Smooth muscle cell (in vitro differentiated cells): ENCODE measurements around the gene CDHR3. TPM values are rescaled to one million over a fixed set of nuclear protein-coding genes. Genes with fewer than 3 reads are reported as not detected.

Experiments
- DNase-seq: peaks from one replicate; lab custom pipeline; 2025; ENCODE audit not compliant: unreplicated experiment; lab: John Stamatoyannopoulos, UW
- H2AFZ ChIP-seq: fragments of 200-600 bp; sonication (generic); 2 replicates; pipeline ENCODE4 v1.6.0; 2016; ENCODE audit warnings: antibody characterized with exemption, low read depth, mild to moderate bottlenecking
- H3F3A ChIP-seq: fragments of 200-600 bp; sonication (generic); 2 replicates; pipeline ENCODE4 v1.6.0; 2017; ENCODE audit warnings: antibody characterized with exemption, low read depth
- H3K27ac ChIP-seq: fragments of 200-600 bp; sonication (generic); 2 replicates; pipeline ENCODE4 v1.5.1; 2016; ENCODE audit warnings: low read depth, mild to moderate bottlenecking
- H3K27me3 ChIP-seq: fragments of 200-600 bp; sonication (generic); 2 replicates; pipeline ENCODE4 v1.6.1; 2016; ENCODE audit warnings: low read depth, mild to moderate bottlenecking
- H3K36me3 ChIP-seq: fragments of 200-600 bp; sonication (generic); 2 replicates; pipeline ENCODE4 v1.5.1; 2016; ENCODE audit warnings: low read depth
- H3K4me1 ChIP-seq: fragments of 200-600 bp; sonication (generic); 2 replicates; pipeline ENCODE4 v1.5.1; 2016; ENCODE audit warnings: low read depth
- H3K4me2 ChIP-seq: fragments of 200-600 bp; sonication (generic); 2 replicates; pipeline ENCODE4 v1.6.0; 2016; ENCODE audit warnings: mild to moderate bottlenecking
- H3K4me3 ChIP-seq: fragments of 200-600 bp; sonication (generic); 2 replicates; pipeline ENCODE4 v1.5.1; 2016; ENCODE audit warnings: mild to moderate bottlenecking
- H3K79me2 ChIP-seq: fragments of 200-600 bp; sonication (generic); 2 replicates; pipeline ENCODE4 v1.6.0; 2016; ENCODE audit warnings: low read depth, mild to moderate bottlenecking
- H3K9ac ChIP-seq: fragments of 200-600 bp; sonication (generic); 2 replicates; pipeline ENCODE4 v1.6.0; 2016; ENCODE audit warnings: low read depth
- H3K9me3 ChIP-seq: fragments of 200-600 bp; sonication (generic); replicated peaks from 2 replicates; pipeline ENCODE4 v1.5.1; 2016; ENCODE audit warnings: low read depth
- H4K20me1 ChIP-seq: fragments of 200-600 bp; sonication (generic); 2 replicates; pipeline ENCODE4 v1.6.0; 2016; ENCODE audit warnings: low read depth
- WGBS: methylation state at CpG from one replicate; pipeline ENCODE4 v1.1.7; 2016; ENCODE audit warnings: low lambda C conversion rate; 5-methylcytosine and 5-hydroxymethylcytosine counted together
- polyA plus RNA-seq: library from polyadenylated mRNA; unstranded; fragments of >200 nt; fragmentation: Nextera tagmentation; extraction: Ambion mirVana; gene quantifications from 2 replicates; pipeline ENCODE4 v1.2.1, GENCODE V29; 2016
- total RNA-seq: library from RNA; depleted of rRNA; stranded (reverse); fragments of >200 nt; gene quantifications from 2 replicates; pipeline ENCODE4 v1.2.3, GENCODE V29; 2014
- TF ChIP-seq, protein P1 (sequence below): fragments of 200-600 bp; sonication (generic); IDR thresholded peaks from 2 replicates; pipeline ENCODE4 v1.5.1; 2017; ENCODE audit warnings: borderline replicate concordance, mild to moderate bottlenecking, antibody characterized with exemption; ENCODE audit not compliant: insufficient read depth, poor library complexity, severe bottlenecking

Gene CDHR3
- total and polyA plus RNA-seq, 2 experiments from 2014 or later, result 0.31 to 1.7 TPM

DNA sequence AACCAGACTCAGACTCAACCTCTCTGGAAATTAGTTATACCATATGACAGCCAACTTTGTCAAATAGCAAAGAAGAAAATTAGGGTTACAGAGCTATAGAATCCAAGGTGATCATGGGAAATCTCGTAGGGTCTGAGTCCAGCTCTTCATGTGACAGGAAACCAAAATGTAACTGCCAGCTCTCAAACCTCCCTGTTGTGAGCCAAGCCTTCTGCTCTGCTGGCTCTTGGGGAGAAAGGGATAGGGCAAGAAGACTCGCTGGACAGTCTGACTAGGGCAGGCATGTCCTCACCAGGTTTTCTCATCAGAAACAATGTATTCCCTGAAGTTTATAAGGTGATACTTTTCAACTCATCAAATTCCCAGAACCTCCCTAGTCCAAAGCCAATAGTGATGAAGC lies 63.0 kb downstream of the CDHR3 start:
- TF ChIP-seq, protein P1, sequence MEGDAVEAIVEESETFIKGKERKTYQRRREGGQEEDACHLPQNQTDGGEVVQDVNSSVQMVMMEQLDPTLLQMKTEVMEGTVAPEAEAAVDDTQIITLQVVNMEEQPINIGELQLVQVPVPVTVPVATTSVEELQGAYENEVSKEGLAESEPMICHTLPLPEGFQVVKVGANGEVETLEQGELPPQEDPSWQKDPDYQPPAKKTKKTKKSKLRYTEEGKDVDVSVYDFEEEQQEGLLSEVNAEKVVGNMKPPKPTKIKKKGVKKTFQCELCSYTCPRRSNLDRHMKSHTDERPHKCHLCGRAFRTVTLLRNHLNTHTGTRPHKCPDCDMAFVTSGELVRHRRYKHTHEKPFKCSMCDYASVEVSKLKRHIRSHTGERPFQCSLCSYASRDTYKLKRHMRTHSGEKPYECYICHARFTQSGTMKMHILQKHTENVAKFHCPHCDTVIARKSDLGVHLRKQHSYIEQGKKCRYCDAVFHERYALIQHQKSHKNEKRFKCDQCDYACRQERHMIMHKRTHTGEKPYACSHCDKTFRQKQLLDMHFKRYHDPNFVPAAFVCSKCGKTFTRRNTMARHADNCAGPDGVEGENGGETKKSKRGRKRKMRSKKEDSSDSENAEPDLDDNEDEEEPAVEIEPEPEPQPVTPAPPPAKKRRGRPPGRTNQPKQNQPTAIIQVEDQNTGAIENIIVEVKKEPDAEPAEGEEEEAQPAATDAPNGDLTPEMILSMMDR, result no peak
- 95% methylated on average over 2 of the region's 2 CpGs for WGBS
- no peaks in the 10 kb centered on the region for H3K36me3 ChIP-seq
- no peak for DNase-seq
- no peaks in the 10 kb centered on the region for H3K27me3 ChIP-seq
- peaks cover 2% of the 10 kb centered on the region for H3K4me1 ChIP-seq
- H3K27ac ChIP-seq, result no peak overlapping the region
- no peak overlapping the region for H3K9ac ChIP-seq
- H3K9me3 ChIP-seq, result no peaks in the 10 kb centered on the region
- H4K20me1 ChIP-seq, result no peaks in the 10 kb centered on the region
- H3K79me2 ChIP-seq, result no peaks in the 10 kb centered on the region
- H2AFZ ChIP-seq, result no peak overlapping the region
- no peak overlapping the region for H3K4me3 ChIP-seq
- no peak overlapping the region for H3K4me2 ChIP-seq
- no peaks in the 10 kb centered on the region for H3F3A ChIP-seq

DNA sequence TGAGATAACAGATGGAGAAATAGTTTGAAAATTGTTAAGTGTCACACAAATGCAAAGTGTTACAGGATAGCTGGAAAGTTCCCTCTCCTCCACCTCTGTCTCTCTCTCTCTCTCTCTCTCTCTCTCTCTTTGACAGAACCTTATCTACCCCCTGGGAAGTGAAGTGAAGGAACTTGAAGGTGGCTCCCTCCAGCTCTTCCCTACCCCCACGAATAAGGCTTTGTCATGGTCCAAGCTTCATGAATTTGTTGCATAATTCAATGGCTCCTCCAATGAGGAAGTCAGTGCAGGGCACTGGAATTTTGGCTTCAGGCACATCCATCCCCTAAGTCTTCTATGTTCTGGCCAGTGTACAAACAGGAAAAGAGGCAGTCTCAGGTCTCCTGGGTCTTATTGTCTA lies 66.4 kb downstream of the CDHR3 start:
- Histone ChIP-seq H3F3A (no peaks in the 10 kb centered on the region), H3K9me3 (no peaks in the 10 kb centered on the region), H3K4me1 (no peaks in the 10 kb centered on the region), H3K9ac (no peak overlapping the region), H3K4me3 (no peak overlapping the region), H3K79me2 (no peaks in the 10 kb centered on the region), H3K4me2 (no peak overlapping the region), H2AFZ (no peak overlapping the region), H3K27me3 (no peaks in the 10 kb centered on the region), H3K36me3 (no peaks in the 10 kb centered on the region), H3K27ac (no peak overlapping the region), H4K20me1 (no peaks in the 10 kb centered on the region)
- TF ChIP-seq, protein P1, result no peak
- no peak for DNase-seq
- 54% methylated on average over 1 of the region's 1 CpG for WGBS

DNA sequence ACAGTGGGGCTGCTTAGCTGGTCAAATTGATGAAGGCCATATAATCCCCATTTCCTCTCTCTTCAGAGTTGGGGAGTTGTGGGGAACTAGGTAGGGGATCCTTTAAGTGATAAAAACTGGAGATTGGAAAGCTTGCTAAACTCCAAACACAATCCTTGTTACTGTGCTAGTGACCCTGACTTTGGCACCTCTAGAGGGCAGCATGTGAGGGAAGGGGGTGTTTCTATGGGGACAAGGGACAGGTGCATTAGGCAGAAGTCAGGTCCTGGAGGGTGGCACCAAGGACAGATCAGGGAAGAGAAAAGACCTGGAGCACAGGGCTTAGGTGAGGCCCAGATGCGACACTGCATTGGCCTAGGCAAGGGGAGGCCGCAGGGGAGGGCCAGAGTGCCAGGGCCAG lies 66.9 kb downstream of the CDHR3 start:
- H3K27me3 ChIP-seq, result no peaks in the 10 kb centered on the region
- TF ChIP-seq, protein P1, result no peak
- 100% methylated on average over 2 of the region's 2 CpGs for WGBS

DNA sequence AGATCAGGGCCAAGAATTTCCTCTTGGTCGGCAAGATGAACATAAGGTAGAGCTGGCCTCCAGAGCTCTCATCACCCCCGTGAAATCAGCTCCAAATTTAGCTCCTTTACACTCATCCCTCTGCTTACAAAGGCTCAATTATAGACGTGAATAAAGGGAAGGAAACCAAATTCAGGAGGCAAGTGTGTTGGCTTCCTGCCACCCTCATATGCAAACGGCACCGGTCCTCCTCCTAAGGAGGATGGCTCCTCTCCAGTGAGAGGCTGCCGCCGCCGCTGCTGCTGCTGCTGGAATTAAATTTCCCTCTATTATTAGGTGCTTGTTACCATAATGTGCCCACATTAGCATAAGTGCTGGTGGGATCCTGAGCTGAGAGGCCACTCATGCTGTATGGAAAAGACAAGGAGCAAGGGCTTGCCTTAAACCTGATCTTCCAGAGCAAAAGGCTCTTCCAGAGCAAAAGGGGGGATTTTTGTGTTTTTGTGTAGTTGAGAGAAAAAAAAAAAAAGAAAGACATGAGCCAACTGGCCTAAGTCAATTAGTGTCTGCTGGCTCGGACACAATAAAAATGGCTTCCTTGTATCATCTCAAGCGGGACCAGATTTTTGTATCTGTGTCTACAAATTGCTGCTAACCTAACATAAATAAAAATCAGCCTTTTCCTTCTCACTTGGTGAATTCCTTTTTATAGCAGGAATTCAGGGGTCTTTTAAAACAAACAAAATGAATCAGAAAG lies 68.4 kb downstream of the CDHR3 start:
- H3K36me3 ChIP-seq, result no peaks in the 10 kb centered on the region
- H3F3A ChIP-seq, result no peaks in the 10 kb centered on the region
- no peak overlapping the region for H3K4me2 ChIP-seq
- H4K20me1 ChIP-seq, result no peaks in the 10 kb centered on the region
- WGBS, result 49% methylated on average over 10 of the region's 10 CpGs
- H2AFZ ChIP-seq, result no peak overlapping the region
- H3K9me3 ChIP-seq, result no peaks in the 10 kb centered on the region
- no peak for DNase-seq
- H3K27me3 ChIP-seq, result no peaks in the 10 kb centered on the region
- no peak overlapping the region for H3K27ac ChIP-seq
- no peaks in the 10 kb centered on the region for H3K4me1 ChIP-seq
- no peak overlapping the region for H3K9ac ChIP-seq
- TF ChIP-seq, protein P1, result no peak
- H3K4me3 ChIP-seq, result no peak overlapping the region
- H3K79me2 ChIP-seq, result no peaks in the 10 kb centered on the region

More for the DNA sequence above, 66.9 kb downstream of the CDHR3 start:
- no peaks in the 10 kb centered on the region for H3K36me3 ChIP-seq
- H3K4me3 ChIP-seq, result no peak overlapping the region
- no peaks in the 10 kb centered on the region for H3K79me2 ChIP-seq
- H4K20me1 ChIP-seq, result no peaks in the 10 kb centered on the region
- no peak for DNase-seq
- H3K27ac ChIP-seq, result no peak overlapping the region
- H3K4me2 ChIP-seq, result no peak overlapping the region
- H3K9me3 ChIP-seq, result no peaks in the 10 kb centered on the region
- no peaks in the 10 kb centered on the region for H3F3A ChIP-seq
- no peak overlapping the region for H3K9ac ChIP-seq
- H3K4me1 ChIP-seq, result no peaks in the 10 kb centered on the region
- no peak overlapping the region for H2AFZ ChIP-seq
